Measurements from ENCODE around the gene SZRD1. TPM values are rescaled to one million over a fixed set of nuclear protein-coding genes. Genes with fewer than 3 reads are reported as not detected.

The SZRD1 gene
- polyA plus RNA-seq, 2 of the 4 experiments (the other 2 are of a cell fraction), result 56.8 to 91.9 TPM

GRCh38 chr1:16351994-16352841, 14.8 kb upstream of the SZRD1 start, which contains the start of gene FBXO42 (continued):
- TF ChIP-seq TFCP2L1 (CRISPR knock-in tag; IDR thresholded peaks at IDR 0.05) (no peak), POLR2AphosphoS2 (conservative IDR thresholded peaks at IDR 0.05; ENCODE audit: low read length) (no peak), RARB (CRISPR knock-in tag; IDR thresholded peaks at IDR 0.05) (no peak), HOXB5 (CRISPR knock-in tag; IDR thresholded peaks at IDR 0.05) (no peak), SMC3 (IDR thresholded peaks at IDR 0.05) (peak; percentile 31; the same call in 1 of the 3 replicates), KDM5A (IDR thresholded peaks at IDR 0.05) (no peak), POLR2A (IDR thresholded peaks at IDR 0.05; ENCODE audit: low read length) (peak; percentile 78), TP53 (CRISPR knock-in tag; IDR thresholded peaks at IDR 0.05) (no peak), KDM1A (IDR thresholded peaks at IDR 0.05; ENCODE audit: low read depth) (no peak), BHLHE40 (IDR thresholded peaks at IDR 0.05; ENCODE audit: low read depth, low read length) (no peak), MAZ (IDR thresholded peaks at IDR 0.05; ENCODE audit: borderline replicate concordance, low read depth, low read length) (no peak), CHD2 (IDR thresholded peaks at IDR 0.05; ENCODE audit: low read length, partially characterized antibody) (no peak), ATOH8 (CRISPR knock-in tag; IDR thresholded peaks at IDR 0.05; ENCODE audit: low read depth) (no peak), E2F6 (IDR thresholded peaks at IDR 0.05; ENCODE audit: borderline replicate concordance, low read depth) (peak; percentile 57; the same call in 1 of the 2 replicates), FOSB (CRISPR knock-in tag; IDR thresholded peaks at IDR 0.05) (no peak)
- TF ChIP-seq, protein P1, sequence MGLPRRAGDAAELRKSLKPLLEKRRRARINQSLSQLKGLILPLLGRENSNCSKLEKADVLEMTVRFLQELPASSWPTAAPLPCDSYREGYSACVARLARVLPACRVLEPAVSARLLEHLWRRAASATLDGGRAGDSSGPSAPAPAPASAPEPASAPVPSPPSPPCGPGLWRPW (IDR thresholded peaks at IDR 0.05), result no peak
- TF ChIP-seq, protein P2, sequence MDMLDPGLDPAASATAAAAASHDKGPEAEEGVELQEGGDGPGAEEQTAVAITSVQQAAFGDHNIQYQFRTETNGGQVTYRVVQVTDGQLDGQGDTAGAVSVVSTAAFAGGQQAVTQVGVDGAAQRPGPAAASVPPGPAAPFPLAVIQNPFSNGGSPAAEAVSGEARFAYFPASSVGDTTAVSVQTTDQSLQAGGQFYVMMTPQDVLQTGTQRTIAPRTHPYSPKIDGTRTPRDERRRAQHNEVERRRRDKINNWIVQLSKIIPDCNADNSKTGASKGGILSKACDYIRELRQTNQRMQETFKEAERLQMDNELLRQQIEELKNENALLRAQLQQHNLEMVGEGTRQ (IDR thresholded peaks at IDR 0.05), result no peak
- TF ChIP-seq, protein P3, sequence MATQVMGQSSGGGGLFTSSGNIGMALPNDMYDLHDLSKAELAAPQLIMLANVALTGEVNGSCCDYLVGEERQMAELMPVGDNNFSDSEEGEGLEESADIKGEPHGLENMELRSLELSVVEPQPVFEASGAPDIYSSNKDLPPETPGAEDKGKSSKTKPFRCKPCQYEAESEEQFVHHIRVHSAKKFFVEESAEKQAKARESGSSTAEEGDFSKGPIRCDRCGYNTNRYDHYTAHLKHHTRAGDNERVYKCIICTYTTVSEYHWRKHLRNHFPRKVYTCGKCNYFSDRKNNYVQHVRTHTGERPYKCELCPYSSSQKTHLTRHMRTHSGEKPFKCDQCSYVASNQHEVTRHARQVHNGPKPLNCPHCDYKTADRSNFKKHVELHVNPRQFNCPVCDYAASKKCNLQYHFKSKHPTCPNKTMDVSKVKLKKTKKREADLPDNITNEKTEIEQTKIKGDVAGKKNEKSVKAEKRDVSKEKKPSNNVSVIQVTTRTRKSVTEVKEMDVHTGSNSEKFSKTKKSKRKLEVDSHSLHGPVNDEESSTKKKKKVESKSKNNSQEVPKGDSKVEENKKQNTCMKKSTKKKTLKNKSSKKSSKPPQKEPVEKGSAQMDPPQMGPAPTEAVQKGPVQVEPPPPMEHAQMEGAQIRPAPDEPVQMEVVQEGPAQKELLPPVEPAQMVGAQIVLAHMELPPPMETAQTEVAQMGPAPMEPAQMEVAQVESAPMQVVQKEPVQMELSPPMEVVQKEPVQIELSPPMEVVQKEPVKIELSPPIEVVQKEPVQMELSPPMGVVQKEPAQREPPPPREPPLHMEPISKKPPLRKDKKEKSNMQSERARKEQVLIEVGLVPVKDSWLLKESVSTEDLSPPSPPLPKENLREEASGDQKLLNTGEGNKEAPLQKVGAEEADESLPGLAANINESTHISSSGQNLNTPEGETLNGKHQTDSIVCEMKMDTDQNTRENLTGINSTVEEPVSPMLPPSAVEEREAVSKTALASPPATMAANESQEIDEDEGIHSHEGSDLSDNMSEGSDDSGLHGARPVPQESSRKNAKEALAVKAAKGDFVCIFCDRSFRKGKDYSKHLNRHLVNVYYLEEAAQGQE (IDR thresholded peaks at IDR 0.05), result no peak
- TF ChIP-seq, protein P4, sequence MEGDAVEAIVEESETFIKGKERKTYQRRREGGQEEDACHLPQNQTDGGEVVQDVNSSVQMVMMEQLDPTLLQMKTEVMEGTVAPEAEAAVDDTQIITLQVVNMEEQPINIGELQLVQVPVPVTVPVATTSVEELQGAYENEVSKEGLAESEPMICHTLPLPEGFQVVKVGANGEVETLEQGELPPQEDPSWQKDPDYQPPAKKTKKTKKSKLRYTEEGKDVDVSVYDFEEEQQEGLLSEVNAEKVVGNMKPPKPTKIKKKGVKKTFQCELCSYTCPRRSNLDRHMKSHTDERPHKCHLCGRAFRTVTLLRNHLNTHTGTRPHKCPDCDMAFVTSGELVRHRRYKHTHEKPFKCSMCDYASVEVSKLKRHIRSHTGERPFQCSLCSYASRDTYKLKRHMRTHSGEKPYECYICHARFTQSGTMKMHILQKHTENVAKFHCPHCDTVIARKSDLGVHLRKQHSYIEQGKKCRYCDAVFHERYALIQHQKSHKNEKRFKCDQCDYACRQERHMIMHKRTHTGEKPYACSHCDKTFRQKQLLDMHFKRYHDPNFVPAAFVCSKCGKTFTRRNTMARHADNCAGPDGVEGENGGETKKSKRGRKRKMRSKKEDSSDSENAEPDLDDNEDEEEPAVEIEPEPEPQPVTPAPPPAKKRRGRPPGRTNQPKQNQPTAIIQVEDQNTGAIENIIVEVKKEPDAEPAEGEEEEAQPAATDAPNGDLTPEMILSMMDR (IDR thresholded peaks at IDR 0.05), result peak; percentile 28; the same call in 2 of the 3 replicates
